K562 (cell line): ENCODE results near the gene NFIB. TPM values are rescaled to one million over a fixed set of nuclear protein-coding genes. Genes with fewer than 3 reads are reported as not detected.

Source experiments
- BRD4 ChIP-seq: fragments of 200-600 bp; sonication (generic); IDR thresholded peaks from 2 replicates; pipeline ENCODE4 v1.6.1; 2017; ENCODE audit warnings: inconsistent platforms
- CUX1 ChIP-seq: fragments of 200-800 bp; sonication (Bioruptor generic); IDR thresholded peaks from 2 replicates; pipeline ENCODE4 v1.6.1; 2016; ENCODE audit warnings: missing genetic modification characterization, missing compliant biosample characterization
- DACH1 ChIP-seq: fragments of 450-650 bp; IDR thresholded peaks from 2 replicates; pipeline ENCODE4 v1.6.1; 2018; ENCODE audit not compliant: partially characterized antibody
- ILF3 ChIP-seq: fragments of 450-650 bp; IDR thresholded peaks from 2 replicates; pipeline ENCODE4 v1.6.1; 2018; ENCODE audit warnings: antibody characterized with exemption, mild to moderate bottlenecking, moderate library complexity, borderline replicate concordance
- NFIC ChIP-seq: fragments of 450-650 bp; IDR thresholded peaks from 2 replicates; pipeline ENCODE4 v1.6.1; 2017; ENCODE audit warnings: mild to moderate bottlenecking, inconsistent platforms
- POU5F1 ChIP-seq: fragments of 150-350 bp; IDR thresholded peaks from 2 replicates; pipeline ENCODE4 v1.6.1; 2014; ENCODE audit warnings: borderline replicate concordance, low read length, low read depth, mild to moderate bottlenecking; ENCODE audit not compliant: partially characterized antibody
- RBM17 ChIP-seq: fragments of 200-400 bp; formaldehyde crosslinking; IDR thresholded peaks from 2 replicates; pipeline ENCODE4 v1.6.1; 2017; ENCODE audit warnings: low read depth, mild to moderate bottlenecking, low read length, borderline replicate concordance
- SMAD1 ChIP-seq: fragments of 150-350 bp; IDR thresholded peaks from 2 replicates; pipeline ENCODE4 v1.6.1; 2014; ENCODE audit warnings: low read length, low read depth; ENCODE audit not compliant: partially characterized antibody
- STAT5B ChIP-seq: fragments of 250-450 bp; sonication (Bioruptor Pico); IDR thresholded peaks from 2 replicates; pipeline ENCODE4 v1.8.0; 2021; ENCODE audit warnings: mild to moderate bottlenecking, inconsistent platforms
- ZFP36 ChIP-seq: fragments of 150-350 bp; IDR thresholded peaks from 2 replicates; pipeline ENCODE4 v1.6.1; 2018; ENCODE audit warnings: low read length, low read depth; ENCODE audit not compliant: partially characterized antibody
- ZKSCAN1 ChIP-seq: fragments of 150-350 bp; IDR thresholded peaks from 2 replicates; pipeline ENCODE4 v1.6.1; 2016; ENCODE audit warnings: low read depth, low read length
- ZNF143 ChIP-seq: sonication (generic); formaldehyde crosslinking; IDR thresholded peaks from 2 replicates; pipeline ENCODE4 v1.9.0; 2022; ENCODE audit warnings: mild to moderate bottlenecking, missing genetic modification reagents
- ZNF41 ChIP-seq: fragments of 250-450 bp; sonication (Bioruptor Pico); conservative IDR thresholded peaks from 2 replicates; pipeline ENCODE4 v1.4.0; 2020; ENCODE audit warnings: mild to moderate bottlenecking
- polyA plus RNA-seq, 8 experiments: library from polyadenylated mRNA; depleted of rRNA in 4 of 8; stranded (reverse) in 5 of 8; unstranded in 3 of 8; fragments of >200 nt; fragmentation: Nextera tagmentation in 2 of 8; fragmentation: Illumina TruSeq in 1 of 8; extraction: Ambion mirVana in 2 of 8; extraction: Trizol in 1 of 8; gene quantifications; 2 replicates each; pipeline versions ENCODE4 v1.2.1 to v1.2.3, GENCODE V29; 2011 to 2014; ENCODE audit warnings: inconsistent platforms in 1 of 8, missing spikeins in 1 of 8
- total RNA-seq, 7 experiments: library from RNA; depleted of rRNA in 6 of 7; stranded (reverse); fragments of >200 nt in 6 of 7; fragmentation: Illumina TruSeq in 2 of 7; extraction: Trizol in 2 of 7; gene quantifications; 2 replicates each; pipeline versions ENCODE4 v1.2.1 to v1.2.3, GENCODE V29; 2011 to 2021; ENCODE audit warnings: low replicate concordance in 1 of 7

The NFIB gene
- total and polyA plus RNA-seq, 9 of the 15 experiments (the other 6 are each of a cell fraction or from before 2014, with no cell fraction given) = 1.2 to 3.3 (median 1.9) TPM

GRCh38 chr9:14318361-14318760, 4.4 kb upstream of the NFIB start (continued):
- TF ChIP-seq POU5F1 (no peak), ZNF143 (CRISPR knock-in tag) (no peak), BRD4 (no peak), ZFP36 (no peak), ILF3 (no peak), DACH1 (no peak), NFIC (no peak), STAT5B (no peak), ZNF41 (CRISPR knock-in tag) (no peak), RBM17 (no peak), ZKSCAN1 (no peak), SMAD1 (no peak), CUX1 (no peak)
- TF ChIP-seq, all 486 proteins: peak for 0
